Astrocyte (in vitro differentiated cells and primary cell): Measurements from ENCODE around the gene ENOX1. TPM values are rescaled to one million over a fixed set of nuclear protein-coding genes. Genes with fewer than 3 reads are reported as not detected.

Experiments
- DNase-seq: peaks from one replicate; pipeline ENCODE4 v3.0.0-alpha.2; 2010; ENCODE audit warnings: low read depth
- FAIRE-seq: peaks from 2 replicates; lab custom pipeline; 2011; peaks lifted over from hg19 to GRCh38; lab: Jason Lieb, UNC
- H2AFZ ChIP-seq: 2 replicates; pipeline ENCODE4 v1.6.0; 2012; ENCODE audit warnings: low read depth, low read length, inconsistent platforms
- H3K27ac ChIP-seq: 2 replicates; pipeline ENCODE4 v1.5.1; 2011; ENCODE audit warnings: low read depth, low read length, inconsistent platforms
- H3K27me3 ChIP-seq: 2 replicates; pipeline ENCODE4 v1.6.0; 2011; ENCODE audit warnings: low read length, inconsistent platforms; ENCODE audit not compliant: insufficient read depth
- H3K36me3 ChIP-seq: 2 replicates; pipeline ENCODE4 v1.5.1; 2011; ENCODE audit warnings: low read length, inconsistent platforms; ENCODE audit not compliant: insufficient read depth
- H3K4me1 ChIP-seq: 2 replicates; pipeline ENCODE4 v1.5.1; 2011; ENCODE audit warnings: low read length, inconsistent platforms; ENCODE audit not compliant: insufficient read depth
- H3K4me2 ChIP-seq: 2 replicates; pipeline ENCODE4 v1.6.0; 2012; ENCODE audit warnings: low read length, inconsistent platforms
- H3K4me3 ChIP-seq: 2 replicates; pipeline ENCODE4 v1.5.1; 2011; ENCODE audit warnings: low read depth, mild to moderate bottlenecking, low read length, inconsistent platforms; ENCODE audit not compliant: insufficient read depth
- H3K79me2 ChIP-seq: 2 replicates; pipeline ENCODE4 v1.6.0; 2012; ENCODE audit warnings: mild to moderate bottlenecking, low read length, inconsistent platforms; ENCODE audit not compliant: insufficient read depth
- H3K9ac ChIP-seq: 2 replicates; pipeline ENCODE4 v1.6.0; 2012; ENCODE audit warnings: mild to moderate bottlenecking, low read length, inconsistent platforms
- H3K9me3 ChIP-seq: 2 replicates; pipeline ENCODE4 v1.5.1; 2012; ENCODE audit warnings: low read depth, mild to moderate bottlenecking, low read length, inconsistent platforms; ENCODE audit not compliant: insufficient read depth
- H4K20me1 ChIP-seq: 2 replicates; pipeline ENCODE4 v1.6.0; 2012; ENCODE audit warnings: low read length, inconsistent platforms; ENCODE audit not compliant: insufficient read depth
- H3K27ac Mint-ChIP-seq: one replicate; pipeline ENCODE4 v1.8.0; 2021; ENCODE audit warnings: mild to moderate bottlenecking, mixed read lengths; ENCODE audit not compliant: unreplicated experiment
- H3K27me3 Mint-ChIP-seq: one replicate; pipeline ENCODE4 v1.8.0; 2021; ENCODE audit warnings: low read depth, mixed read lengths; ENCODE audit not compliant: unreplicated experiment
- H3K36me3 Mint-ChIP-seq: one replicate; pipeline ENCODE4 v1.8.0; 2021; ENCODE audit warnings: low read depth, mixed read lengths; ENCODE audit not compliant: unreplicated experiment
- H3K4me1 Mint-ChIP-seq: one replicate; pipeline ENCODE4 v1.8.0; 2021; ENCODE audit warnings: low read depth, mixed read lengths; ENCODE audit not compliant: unreplicated experiment
- H3K4me3 Mint-ChIP-seq: one replicate; pipeline ENCODE4 v1.8.0; 2021; ENCODE audit warnings: mild to moderate bottlenecking, moderate library complexity, mixed read lengths; ENCODE audit not compliant: unreplicated experiment
- H3K9me3 Mint-ChIP-seq: one replicate; pipeline ENCODE4 v1.8.0; 2021; ENCODE audit warnings: mild to moderate bottlenecking, mixed read lengths; ENCODE audit not compliant: unreplicated experiment
- CTCF ChIP-seq: IDR thresholded peaks from 2 replicates; pipeline ENCODE4 v1.5.1; 2011; ENCODE audit warnings: low read depth, mild to moderate bottlenecking, inconsistent platforms, low read length, moderate library complexity; ENCODE audit not compliant: insufficient read depth
- EZH2 ChIP-seq: IDR thresholded peaks from 2 replicates; pipeline ENCODE4 v1.6.1; 2012; ENCODE audit warnings: mild to moderate bottlenecking, low read length, inconsistent platforms; ENCODE audit not compliant: insufficient read depth
- total RNA-seq: library from RNA; stranded (reverse); gene quantifications from 2 replicates; pipeline ENCODE4 v1.2.1, GENCODE V29; 2021

The ENOX1 gene
- total RNA-seq, 1 donor from 2014 or later: 2.3 TPM

- DNase-seq (peak; percentile 59), FAIRE-seq (no peak)
- Histone ChIP-seq H3K4me1 (no peaks in the 10 kb centered on the region), H3K4me2 (no peak overlapping the region), H3K9ac (no peak overlapping the region), H3K36me3 (no peaks in the 10 kb centered on the region), H3K27me3 (no peaks in the 10 kb centered on the region), H3K79me2 (no peaks in the 10 kb centered on the region), H3K9me3 (no peaks in the 10 kb centered on the region), H2AFZ (no peak overlapping the region), H4K20me1 (no peaks in the 10 kb centered on the region), H3K27ac (no peak overlapping the region), H3K4me3 (no peak overlapping the region)
- Mint-ChIP-seq H3K27ac (no peak overlapping the region), H3K27me3 (no peaks in the 10 kb centered on the region), H3K4me3 (no peak overlapping the region), H3K4me1 (peaks cover 19% of the 10 kb centered on the region), H3K9me3 (no peaks in the 10 kb centered on the region), H3K36me3 (peaks cover 2% of the 10 kb centered on the region)
- TF ChIP-seq EZH2 (no peak), CTCF (no peak)
These were observed 340.6 kb downstream of the ENOX1 start for GRCh38 chr13:43446126-43446525.

GRCh38 chr13:43445668-43446067 lies 341.1 kb downstream of the ENOX1 start:
- H3K36me3 Mint-ChIP-seq: peaks cover 2% of the 10 kb centered on the region
- Histone ChIP-seq H3K9me3 (no peaks in the 10 kb centered on the region), H3K4me1 (no peaks in the 10 kb centered on the region), H3K4me3 (no peak overlapping the region), H3K36me3 (no peaks in the 10 kb centered on the region), H2AFZ (no peak overlapping the region), H3K79me2 (no peaks in the 10 kb centered on the region), H3K9ac (no peak overlapping the region), H3K4me2 (no peak overlapping the region), H3K27me3 (no peaks in the 10 kb centered on the region), H4K20me1 (no peaks in the 10 kb centered on the region), H3K27ac (no peak overlapping the region)
- H3K27ac Mint-ChIP-seq: no peak overlapping the region
- H3K27me3 Mint-ChIP-seq: no peaks in the 10 kb centered on the region
- H3K9me3 Mint-ChIP-seq: no peaks in the 10 kb centered on the region
- no peak for FAIRE-seq
- TF ChIP-seq EZH2: no peak
- no peak for TF ChIP-seq CTCF
- H3K4me1 Mint-ChIP-seq: peaks cover 19% of the 10 kb centered on the region
- no peak for DNase-seq
- H3K4me3 Mint-ChIP-seq: no peak overlapping the region

GRCh38 chr13:43444081-43444480 lies 342.7 kb downstream of the ENOX1 start:
- FAIRE-seq: no peak

More at GRCh38 chr13:43444081-43444480, 342.7 kb downstream of the ENOX1 start:
- Mint-ChIP-seq H3K36me3 (peaks cover 2% of the 10 kb centered on the region), H3K9me3 (no peaks in the 10 kb centered on the region), H3K4me1 (peaks cover 19% of the 10 kb centered on the region), H3K27ac (peak overlapping the region; percentile 35), H3K4me3 (no peak overlapping the region), H3K27me3 (no peaks in the 10 kb centered on the region)
- Histone ChIP-seq H3K79me2 (no peaks in the 10 kb centered on the region), H2AFZ (no peak overlapping the region), H3K9me3 (no peaks in the 10 kb centered on the region), H3K4me3 (no peak overlapping the region), H3K27me3 (no peaks in the 10 kb centered on the region), H3K4me2 (no peak overlapping the region), H3K27ac (no peak overlapping the region), H4K20me1 (no peaks in the 10 kb centered on the region), H3K4me1 (no peaks in the 10 kb centered on the region), H3K36me3 (no peaks in the 10 kb centered on the region), H3K9ac (no peak overlapping the region)
- TF ChIP-seq CTCF (no peak), EZH2 (no peak)
- DNase-seq: peak; percentile 6
